Activated CD4-positive, alpha-beta T cell treated with anti-CD3 and anti-CD28 coated beads, Interleukin-2, amount 10 ng/mL, durations not matched to agents 7 days and 5 days (primary cell): Measurements from ENCODE around the gene SH3RF1. TPM values are rescaled to one million over a fixed set of nuclear protein-coding genes. Genes with fewer than 3 reads are reported as not detected.

ENCODE experiments used
- CTCF ChIA-PET: fragments of 350-600 bp; sonication (Branson Sonifier 250); formaldehyde crosslinking; loops from one replicate; lab custom pipeline; 2021; ENCODE audit warnings: antibody characterized with exemption; lab: Charles Lee
- POLR2A ChIA-PET: fragments of 350-600 bp; sonication (Branson Sonifier 250); formaldehyde crosslinking; loops from one replicate; lab custom pipeline; 2021; ENCODE audit warnings: antibody characterized with exemption; lab: Charles Lee
- DNase-seq: peaks from one replicate; pipeline ENCODE4 v3.0.0-alpha.2; 2020
- H3K27ac Mint-ChIP-seq: one replicate; pipeline ENCODE4 v1.8.0; 2021; ENCODE audit warnings: mild to moderate bottlenecking, moderate library complexity, mixed read lengths
- H3K27me3 Mint-ChIP-seq: one replicate; pipeline ENCODE4 v1.8.0; 2021; ENCODE audit warnings: mixed read lengths
- H3K36me3 Mint-ChIP-seq: one replicate; pipeline ENCODE4 v1.8.0; 2021; ENCODE audit warnings: low read depth, mixed read lengths
- H3K4me1 Mint-ChIP-seq: one replicate; pipeline ENCODE4 v1.8.0; 2021; ENCODE audit warnings: mixed read lengths
- H3K4me3 Mint-ChIP-seq: one replicate; pipeline ENCODE4 v1.8.0; 2021; ENCODE audit warnings: mild to moderate bottlenecking, moderate library complexity, mixed read lengths
- H3K9me3 Mint-ChIP-seq: one replicate; pipeline ENCODE4 v1.8.0; 2021; ENCODE audit warnings: mixed read lengths
- total RNA-seq, 2 experiments: library from RNA; stranded (reverse); gene quantifications; one replicate each; pipeline ENCODE4 v1.2.3, GENCODE V29; 2021

Gene SH3RF1
- total RNA-seq, 2 experiments from 2014 or later: 0.17 TPM

DNA sequence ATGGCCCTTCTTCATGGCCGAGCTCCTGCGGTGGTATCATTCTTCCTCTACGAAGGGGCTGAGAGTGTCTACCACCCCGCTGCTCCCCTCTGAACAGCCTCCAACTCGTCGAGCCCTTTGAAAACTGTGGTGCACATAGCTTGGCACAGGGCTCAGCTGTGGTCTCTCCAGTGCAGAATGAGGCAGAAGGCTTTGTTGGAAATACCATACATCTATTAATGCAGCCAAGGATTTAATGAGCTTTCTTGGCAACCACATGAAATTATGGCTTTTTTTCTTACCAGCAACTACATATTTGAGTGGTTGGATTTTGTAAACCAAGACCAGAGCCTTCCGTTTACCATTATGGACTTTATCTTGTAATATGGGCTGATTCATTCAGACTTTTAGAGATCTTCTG, 199.0 kb downstream of the SH3RF1 start:
- DNase-seq: no peak
- H3K36me3 Mint-ChIP-seq: no peaks in the 10 kb centered on the region
- no peaks in the 10 kb centered on the region for H3K9me3 Mint-ChIP-seq
- H3K4me1 Mint-ChIP-seq: peaks cover 6% of the 10 kb centered on the region
- POLR2A ChIA-PET: no interaction called here
- no peak overlapping the region for H3K4me3 Mint-ChIP-seq
- CTCF ChIA-PET: no interaction called here
- H3K27me3 Mint-ChIP-seq: no peaks in the 10 kb centered on the region
- no peak overlapping the region for H3K27ac Mint-ChIP-seq

DNA sequence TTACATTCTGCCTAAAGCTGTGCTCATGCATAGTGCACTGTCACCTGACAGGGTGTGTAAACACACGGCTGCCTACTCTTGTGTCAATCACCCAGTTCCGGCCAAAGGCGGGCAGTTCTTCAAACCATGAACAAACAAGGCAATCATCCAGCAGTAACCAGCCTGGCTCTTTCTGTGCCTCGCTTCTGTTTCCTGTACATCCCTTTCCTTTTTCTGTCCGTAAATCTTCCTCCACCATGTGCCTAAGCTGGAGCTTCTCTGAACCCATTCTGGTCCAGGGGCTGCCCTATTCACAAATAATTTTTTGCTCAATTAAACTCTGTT, 199.9 kb downstream of the SH3RF1 start:
- ChIA-PET POLR2A (no interaction called here), CTCF (interaction anchor here (0.5 to 0.6 kb wide), 2 partner anchors 160 to 566 kb away, joined by 3 read pairs; no protein-coding TSS in a partner anchor)
- Mint-ChIP-seq H3K27ac (no peak overlapping the region), H3K4me3 (no peak overlapping the region), H3K4me1 (peaks cover 6% of the 10 kb centered on the region), H3K36me3 (no peaks in the 10 kb centered on the region), H3K27me3 (no peaks in the 10 kb centered on the region), H3K9me3 (no peaks in the 10 kb centered on the region)
- no peak for DNase-seq

DNA sequence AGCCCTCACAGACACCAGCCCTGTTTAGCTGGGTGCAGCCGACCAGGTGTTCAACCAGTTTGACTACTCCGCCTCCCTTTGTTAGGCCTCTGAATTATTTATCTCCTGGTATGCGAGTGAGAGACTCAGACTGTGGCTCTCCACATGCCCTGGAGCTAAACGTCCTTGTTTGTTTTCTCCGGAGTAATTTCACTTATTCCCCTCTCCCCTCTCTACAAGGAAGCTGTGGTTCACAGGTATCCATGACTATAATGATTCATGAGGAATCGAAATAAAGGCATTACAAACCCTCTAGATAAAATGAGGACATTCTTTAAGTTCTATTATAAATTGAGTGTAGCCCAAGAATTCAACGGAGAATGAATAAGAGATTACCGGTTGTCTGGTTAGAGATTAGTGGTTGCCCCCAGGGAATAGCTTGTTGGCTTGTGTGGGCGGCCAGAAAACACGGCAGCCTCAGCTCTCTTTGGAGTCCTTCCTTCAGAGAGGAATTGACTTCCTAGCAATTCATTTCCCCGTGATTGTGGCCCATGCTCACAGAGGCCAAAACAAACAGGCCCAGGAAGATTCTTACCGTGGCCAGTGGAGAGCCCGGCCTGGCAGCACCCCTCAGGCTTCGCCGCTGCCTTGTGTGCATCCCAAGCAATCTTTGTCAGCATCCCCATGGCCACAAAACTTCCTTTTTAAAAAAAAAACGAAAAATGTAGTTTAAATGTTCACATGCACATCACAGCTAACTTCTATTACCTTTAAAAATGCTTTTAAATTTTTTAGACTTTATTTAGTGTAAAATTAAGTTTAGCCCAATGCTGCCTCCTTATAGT, 200.5 kb downstream of the SH3RF1 start:
- ChIA-PET CTCF (interaction anchor here (0.5 to 0.6 kb wide), 2 partner anchors 160 to 566 kb away, joined by 3 read pairs; no protein-coding TSS in a partner anchor), POLR2A (no interaction called here)
- H3K27me3 Mint-ChIP-seq: no peaks in the 10 kb centered on the region
- H3K4me3 Mint-ChIP-seq: no peak overlapping the region
- H3K27ac Mint-ChIP-seq: no peak overlapping the region
- no peaks in the 10 kb centered on the region for H3K36me3 Mint-ChIP-seq
- no peaks in the 10 kb centered on the region for H3K9me3 Mint-ChIP-seq
- H3K4me1 Mint-ChIP-seq: peaks cover 6% of the 10 kb centered on the region
- no peak for DNase-seq

DNA sequence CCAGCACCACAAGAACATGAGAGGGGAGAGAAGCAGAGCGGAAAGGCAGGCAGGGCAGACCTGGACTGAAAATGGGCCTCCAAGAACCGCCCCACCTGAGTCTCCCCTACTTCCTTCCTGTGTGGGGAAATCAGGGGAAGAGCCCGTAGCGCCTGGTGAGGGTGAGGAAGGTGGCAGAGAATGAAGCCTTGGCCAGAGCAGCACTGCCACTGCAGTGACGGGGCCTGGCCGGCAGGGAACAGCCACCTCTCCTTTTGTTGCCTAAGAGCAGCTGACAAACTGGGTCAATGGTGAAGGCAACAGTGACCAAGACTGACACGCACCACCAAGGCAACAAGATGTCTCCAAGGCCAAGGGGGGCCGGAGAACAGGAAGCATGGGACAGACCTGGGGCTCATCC, 202.3 kb downstream of the SH3RF1 start:
- no peaks in the 10 kb centered on the region for H3K9me3 Mint-ChIP-seq
- DNase-seq: no peak
- no peak overlapping the region for H3K4me3 Mint-ChIP-seq
- ChIA-PET CTCF (no interaction called here), POLR2A (no interaction called here)
- peaks cover 6% of the 10 kb centered on the region for H3K4me1 Mint-ChIP-seq
- H3K27ac Mint-ChIP-seq: no peak overlapping the region
- H3K27me3 Mint-ChIP-seq: no peaks in the 10 kb centered on the region
- H3K36me3 Mint-ChIP-seq: no peaks in the 10 kb centered on the region

DNA sequence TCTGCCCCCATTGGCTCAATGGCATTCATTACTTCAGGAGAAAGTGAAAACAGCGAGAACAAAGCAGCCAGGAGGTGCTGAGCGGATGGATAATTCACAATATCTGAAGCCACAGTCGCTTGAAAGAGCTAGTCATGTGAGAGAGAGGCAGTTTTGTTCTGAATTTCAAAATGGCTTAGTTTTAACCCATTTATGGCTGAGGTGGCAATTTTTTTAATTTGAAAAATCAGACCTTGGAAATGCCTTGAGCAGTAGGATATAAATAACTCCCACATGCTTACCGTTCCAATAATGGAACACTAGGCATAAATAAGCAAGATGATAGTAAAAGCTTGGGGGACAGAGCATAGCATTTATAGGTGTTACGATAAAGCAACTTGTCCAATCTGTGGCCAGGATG, 203.8 kb downstream of the SH3RF1 start:
- ChIA-PET CTCF (no interaction called here), POLR2A (no interaction called here)
- Mint-ChIP-seq H3K4me1 (peaks cover 6% of the 10 kb centered on the region), H3K4me3 (no peak overlapping the region), H3K36me3 (no peaks in the 10 kb centered on the region), H3K27me3 (no peaks in the 10 kb centered on the region), H3K27ac (no peak overlapping the region), H3K9me3 (no peaks in the 10 kb centered on the region)
- DNase-seq: no peak

DNA sequence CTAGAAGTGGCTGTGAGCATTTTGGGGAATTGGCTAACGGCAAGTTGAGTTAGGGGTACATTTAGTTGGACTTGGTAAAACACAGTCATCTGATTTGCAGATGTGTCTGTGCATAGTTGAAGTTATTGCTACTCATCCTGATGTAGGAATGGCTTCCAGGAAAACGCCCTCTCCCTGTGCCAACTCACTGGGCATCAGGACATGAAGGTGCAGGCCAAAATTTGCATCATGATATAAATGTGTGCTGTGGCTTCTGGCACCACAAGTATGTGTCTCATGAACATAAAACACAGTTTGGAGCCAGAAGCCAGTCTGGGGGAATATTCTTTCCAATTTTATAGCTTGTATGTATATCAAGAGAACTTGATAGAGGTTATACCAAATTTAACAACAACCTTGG, 206.5 kb downstream of the SH3RF1 start:
- H3K36me3 Mint-ChIP-seq: no peaks in the 10 kb centered on the region
- H3K27ac Mint-ChIP-seq: no peak overlapping the region
- H3K9me3 Mint-ChIP-seq: no peaks in the 10 kb centered on the region
- no peak for DNase-seq
- POLR2A ChIA-PET: no interaction called here
- CTCF ChIA-PET: no interaction called here
- H3K27me3 Mint-ChIP-seq: no peaks in the 10 kb centered on the region
- peaks cover 6% of the 10 kb centered on the region for H3K4me1 Mint-ChIP-seq
- no peak overlapping the region for H3K4me3 Mint-ChIP-seq

DNA sequence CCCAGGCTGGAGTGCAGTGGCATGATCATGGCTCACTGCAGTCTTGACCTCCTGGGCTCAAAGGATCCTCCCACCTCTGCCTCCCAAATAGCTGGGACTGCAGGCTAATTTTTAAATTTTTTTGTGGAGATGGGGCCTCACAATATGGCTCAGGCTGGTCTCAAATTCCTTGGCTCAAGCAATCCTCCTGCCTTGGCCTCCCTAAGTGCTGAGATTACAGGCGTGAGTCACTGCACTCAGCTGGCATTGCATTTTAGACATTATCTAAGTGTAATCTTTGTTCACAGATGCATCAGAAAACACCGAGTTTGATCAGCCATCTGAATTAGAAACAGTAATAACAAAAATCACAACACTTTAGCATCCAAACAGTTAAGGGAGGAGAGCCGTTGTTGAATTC, 207.3 kb downstream of the SH3RF1 start:
- no peak for DNase-seq
- CTCF ChIA-PET: no interaction called here
- Mint-ChIP-seq H3K4me1 (peaks cover 4% of the 10 kb centered on the region), H3K27me3 (no peaks in the 10 kb centered on the region), H3K4me3 (no peak overlapping the region), H3K27ac (no peak overlapping the region), H3K36me3 (no peaks in the 10 kb centered on the region), H3K9me3 (no peaks in the 10 kb centered on the region)
- POLR2A ChIA-PET: no interaction called here

DNA sequence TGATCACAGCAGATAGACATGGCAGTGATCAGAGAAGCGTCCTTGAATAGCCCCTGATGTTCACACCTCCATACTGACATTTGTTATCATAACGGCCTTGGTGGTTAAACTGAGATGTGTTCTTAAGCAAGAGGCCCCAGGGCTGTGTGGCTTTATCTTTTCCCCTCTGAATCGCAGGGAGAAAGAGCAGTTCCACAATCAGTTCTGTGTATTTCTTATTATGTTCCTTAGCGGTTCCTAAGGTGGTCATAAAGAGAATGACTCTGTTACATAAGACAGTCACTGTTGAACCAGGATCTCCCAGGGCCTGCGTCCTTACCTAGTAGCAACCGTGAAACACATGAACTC, 207.9 kb downstream of the SH3RF1 start:
- Mint-ChIP-seq H3K4me3 (no peak overlapping the region), H3K36me3 (no peaks in the 10 kb centered on the region), H3K27ac (no peak overlapping the region), H3K4me1 (no peaks in the 10 kb centered on the region), H3K9me3 (no peaks in the 10 kb centered on the region), H3K27me3 (no peaks in the 10 kb centered on the region)
- DNase-seq: no peak
- POLR2A ChIA-PET: no interaction called here
- CTCF ChIA-PET: no interaction called here

DNA sequence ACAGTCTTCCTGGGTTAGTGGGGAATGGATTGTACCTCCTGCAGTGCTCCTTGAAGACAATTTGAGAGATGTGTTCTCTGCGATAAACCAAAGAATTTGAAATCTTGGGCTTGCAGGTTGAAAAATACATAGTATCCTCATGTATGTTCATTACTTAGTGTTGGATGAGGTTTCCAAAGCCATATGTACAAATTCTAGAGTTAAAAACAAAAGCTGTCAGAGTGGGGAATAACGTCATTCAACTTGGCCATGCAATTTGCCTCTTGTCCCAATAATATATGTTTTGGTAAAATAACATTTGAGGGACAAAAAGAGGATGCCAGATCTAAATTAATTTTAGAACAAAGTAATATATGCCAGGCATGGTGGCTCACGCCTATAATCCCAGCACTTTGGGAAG, 209.4 kb downstream of the SH3RF1 start:
- Mint-ChIP-seq H3K27ac (no peak overlapping the region), H3K9me3 (no peaks in the 10 kb centered on the region), H3K27me3 (no peaks in the 10 kb centered on the region), H3K36me3 (no peaks in the 10 kb centered on the region), H3K4me1 (no peaks in the 10 kb centered on the region), H3K4me3 (no peak overlapping the region)
- ChIA-PET CTCF (no interaction called here), POLR2A (no interaction called here)
- DNase-seq: no peak

DNA sequence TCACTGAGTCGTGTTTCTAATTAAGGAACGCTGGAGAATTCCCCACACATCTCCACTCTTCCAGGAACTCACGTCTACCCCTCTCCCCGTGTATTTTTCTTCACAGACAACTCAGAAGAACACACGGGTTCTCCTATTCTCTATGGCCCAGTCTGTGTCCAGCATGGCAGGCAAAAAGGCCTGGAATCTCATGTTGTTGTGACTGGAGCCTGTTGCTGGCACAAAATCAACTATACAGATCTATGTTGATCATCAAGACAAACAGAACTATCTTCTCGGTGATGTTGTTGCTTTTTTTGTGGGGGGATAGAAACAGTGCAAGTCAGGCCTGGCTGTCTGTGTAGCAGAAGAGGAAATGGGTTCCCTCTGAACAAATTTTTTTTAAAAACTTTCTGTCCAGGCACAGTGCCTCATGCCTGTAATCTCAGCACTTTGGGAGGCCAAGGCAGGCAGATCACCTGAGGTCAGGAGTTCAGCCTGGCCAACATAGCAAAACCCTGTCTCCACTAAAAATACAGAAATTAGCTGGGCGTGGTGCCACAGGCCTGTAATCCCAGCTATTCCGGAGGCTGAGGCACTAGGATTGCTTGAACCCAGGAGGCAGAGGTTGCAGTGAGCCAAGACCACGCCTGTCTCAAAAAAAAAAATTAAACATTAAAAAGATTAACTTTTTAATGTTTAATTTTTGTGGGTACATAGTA, 210.2 kb downstream of the SH3RF1 start:
- POLR2A ChIA-PET: no interaction called here

DNA sequence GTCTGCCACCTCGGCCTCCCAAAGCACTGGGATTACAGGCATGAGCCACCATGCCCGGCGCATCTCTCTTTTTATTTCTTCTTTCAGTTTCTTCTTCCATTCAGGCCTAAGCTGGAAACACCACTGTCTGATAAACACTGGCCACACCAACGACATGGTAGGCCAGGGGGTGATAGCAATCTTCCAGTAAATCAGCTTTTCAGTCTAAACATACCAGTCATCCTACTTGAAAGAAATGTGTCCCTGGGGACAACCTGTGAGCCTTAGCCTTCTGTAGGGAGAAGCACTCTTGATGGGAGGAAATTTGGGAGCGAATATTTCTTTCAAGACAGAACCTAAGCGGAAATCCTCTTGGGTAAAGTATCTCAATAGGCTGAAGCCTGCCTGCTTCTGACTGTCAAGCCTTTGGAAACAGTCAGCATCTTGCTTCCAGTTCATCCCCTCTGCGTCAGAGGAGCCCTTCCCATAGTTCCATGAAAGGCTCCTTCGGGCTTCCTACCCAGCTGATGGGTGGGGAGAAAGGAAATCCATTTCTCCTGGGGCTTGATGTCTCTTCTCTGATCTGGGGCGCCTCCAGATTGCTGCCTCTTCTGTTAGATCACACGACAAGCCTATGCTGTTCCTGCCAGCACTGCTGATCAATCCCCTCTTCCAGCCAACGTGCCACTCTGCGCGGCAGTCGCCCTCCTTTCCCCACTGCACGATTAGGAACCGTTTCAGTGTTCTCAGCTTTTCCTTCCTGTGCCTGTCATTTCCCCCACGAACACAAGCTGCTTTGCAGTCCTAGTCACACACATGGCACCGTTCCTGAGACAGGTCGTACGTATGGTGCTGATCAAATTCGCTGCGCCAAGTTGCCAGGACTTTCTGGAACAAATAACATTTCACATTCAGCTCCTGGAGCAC, 211.2 kb downstream of the SH3RF1 start:
- no peak overlapping the region for H3K4me3 Mint-ChIP-seq
- H3K36me3 Mint-ChIP-seq: no peaks in the 10 kb centered on the region
- no peaks in the 10 kb centered on the region for H3K4me1 Mint-ChIP-seq
- ChIA-PET POLR2A (no interaction called here), CTCF (interaction anchor here (1.0 to 1.3 kb wide), 2 partner anchors 9 to 17 kb away, joined by 3 to 4 read pairs; no protein-coding TSS in a partner anchor)
- H3K27ac Mint-ChIP-seq: no peak overlapping the region
- H3K9me3 Mint-ChIP-seq: no peaks in the 10 kb centered on the region
- H3K27me3 Mint-ChIP-seq: no peaks in the 10 kb centered on the region
- no peak for DNase-seq

More for the DNA sequence above, 210.2 kb downstream of the SH3RF1 start:
- H3K27me3 Mint-ChIP-seq: no peaks in the 10 kb centered on the region
- H3K27ac Mint-ChIP-seq: no peak overlapping the region
- no peaks in the 10 kb centered on the region for H3K36me3 Mint-ChIP-seq
- CTCF ChIA-PET: no interaction called here
- H3K4me1 Mint-ChIP-seq: no peaks in the 10 kb centered on the region
- no peak overlapping the region for H3K4me3 Mint-ChIP-seq
- H3K9me3 Mint-ChIP-seq: no peaks in the 10 kb centered on the region
- DNase-seq: no peak

DNA sequence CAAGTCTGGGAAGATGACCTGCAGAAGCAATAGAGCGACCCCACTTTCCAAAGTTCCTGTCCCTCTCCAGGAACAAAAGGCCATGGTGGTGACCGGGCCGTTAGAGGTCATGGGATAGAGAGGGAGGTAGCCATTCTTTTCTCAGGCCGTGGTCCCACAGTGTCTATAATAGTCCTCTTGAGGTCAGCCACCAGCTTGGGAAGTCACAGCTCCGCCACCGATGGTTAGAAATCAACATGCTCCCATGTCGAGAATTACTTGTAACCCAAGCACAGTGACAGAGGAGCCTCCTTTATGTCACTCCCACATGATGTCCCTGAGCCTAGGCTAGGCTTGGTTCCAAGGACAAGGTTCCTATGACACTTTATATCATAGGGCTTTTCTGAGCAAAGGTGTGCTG, 212.4 kb downstream of the SH3RF1 start:
- DNase-seq: no peak
- Mint-ChIP-seq H3K36me3 (no peaks in the 10 kb centered on the region), H3K27ac (no peak overlapping the region), H3K27me3 (no peaks in the 10 kb centered on the region), H3K4me1 (no peaks in the 10 kb centered on the region), H3K9me3 (no peaks in the 10 kb centered on the region), H3K4me3 (no peak overlapping the region)
- POLR2A ChIA-PET: no interaction called here
- CTCF ChIA-PET: interaction anchor here (1.3 kb wide), 1 partner anchor 18 kb away, joined by 3 read pairs; no protein-coding TSS in a partner anchor

DNA sequence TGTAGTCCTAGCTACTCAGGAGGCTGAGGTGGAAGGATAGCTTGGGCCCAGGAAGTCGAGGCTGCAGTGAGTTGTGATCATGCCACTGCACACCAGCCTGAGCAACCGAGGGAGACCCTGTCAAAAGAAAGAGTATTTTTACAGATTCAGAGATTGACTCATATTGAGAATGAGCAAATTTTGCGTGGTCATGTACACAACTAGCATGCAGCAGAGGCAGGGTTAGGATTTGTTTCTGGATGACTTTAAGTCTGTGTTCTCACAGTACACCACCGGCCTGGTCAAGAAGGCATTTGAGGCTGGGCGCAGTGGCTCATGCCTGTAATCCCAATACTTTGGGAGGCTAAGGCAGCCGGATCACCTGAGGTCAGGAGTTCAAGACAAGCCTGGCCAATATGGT, 215.9 kb downstream of the SH3RF1 start:
- Mint-ChIP-seq H3K4me1 (no peaks in the 10 kb centered on the region), H3K4me3 (no peak overlapping the region), H3K27me3 (no peaks in the 10 kb centered on the region), H3K27ac (no peak overlapping the region), H3K9me3 (no peaks in the 10 kb centered on the region), H3K36me3 (no peaks in the 10 kb centered on the region)
- ChIA-PET POLR2A (no interaction called here), CTCF (no interaction called here)
- no peak for DNase-seq
